Mesothelial cell of epicardium (in vitro differentiated cells): Measurements from ENCODE around the gene KSR1. TPM values are rescaled to one million over a fixed set of nuclear protein-coding genes. Genes with fewer than 3 reads are reported as not detected.

Experiments
- DNase-seq, 2 experiments: peaks; one replicate each; pipeline ENCODE4 v3.0.0; 2021; ENCODE audit warnings: low spot score in 2 of 2; ENCODE audit not compliant: unreplicated experiment in 2 of 2
- H3K27ac Mint-ChIP-seq: 2 replicates; pipeline ENCODE4 v1.8.0; 2021; ENCODE audit warnings: mixed read lengths
- H3K27me3 Mint-ChIP-seq: 2 replicates; pipeline ENCODE4 v1.8.0; 2021; ENCODE audit warnings: low read depth, mixed read lengths
- H3K36me3 Mint-ChIP-seq: 2 replicates; pipeline ENCODE4 v1.8.0; 2021; ENCODE audit warnings: mixed read lengths
- H3K4me1 Mint-ChIP-seq: 2 replicates; pipeline ENCODE4 v1.8.0; 2021; ENCODE audit warnings: mixed read lengths
- H3K4me3 Mint-ChIP-seq: 2 replicates; pipeline ENCODE4 v1.8.0; 2021; ENCODE audit warnings: mild to moderate bottlenecking, moderate library complexity, mixed read lengths
- H3K9me3 Mint-ChIP-seq: 2 replicates; pipeline ENCODE4 v1.8.0; 2021; ENCODE audit warnings: mixed read lengths
- total RNA-seq: library from RNA; stranded (reverse); gene quantifications from 3 replicates; pipeline ENCODE4 v1.2.1, GENCODE V29; 2021
- TF ChIP-seq, protein P1 (sequence below): fragments of 200-600 bp; sonication (generic); IDR thresholded peaks from one replicate; pipeline ENCODE4 v1.5.0; 2021; ENCODE audit warnings: antibody characterized with exemption; ENCODE audit not compliant: unreplicated experiment

Gene KSR1
- total RNA-seq, 1 donor from 2014 or later: 69.4 TPM

DNA sequence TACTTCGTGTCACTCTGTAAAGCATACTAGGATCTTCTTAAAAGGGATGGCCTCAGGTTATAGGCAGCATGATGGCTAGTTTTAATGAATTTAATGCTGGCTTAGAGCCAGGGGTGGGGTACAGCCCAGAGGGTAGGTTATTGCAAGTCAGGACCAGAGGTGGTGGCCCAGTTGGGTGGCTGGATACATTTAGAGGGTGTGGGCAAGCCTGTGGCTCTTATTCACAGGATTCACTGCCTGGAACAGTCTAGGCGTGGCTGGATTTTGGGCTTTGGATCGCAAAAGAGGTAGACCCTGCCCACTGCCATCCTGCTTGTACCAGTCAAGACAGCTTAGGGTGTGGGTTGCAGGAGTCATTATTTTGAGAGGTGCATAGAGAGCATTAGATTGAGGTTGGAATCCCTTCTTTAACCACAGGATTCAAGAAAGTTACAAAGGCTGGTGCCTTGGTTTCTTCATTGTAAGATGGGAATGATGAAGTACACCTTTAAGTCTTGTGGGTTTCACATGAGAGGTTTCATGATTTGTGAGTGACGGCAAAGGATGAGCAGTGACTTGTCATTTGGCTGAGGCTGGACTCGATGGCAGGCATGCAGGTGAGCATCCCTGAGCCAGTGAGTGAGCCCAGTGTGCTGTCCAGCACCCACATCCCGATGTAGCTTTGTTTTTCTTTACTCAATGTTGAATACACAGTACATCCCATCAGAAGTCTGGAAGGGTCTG is 85.2 kb downstream of the KSR1 start:
- peaks cover 23% of the 10 kb centered on the region for H3K4me1 Mint-ChIP-seq
- no peak for DNase-seq
- H3K9me3 Mint-ChIP-seq: no peaks in the 10 kb centered on the region
- H3K36me3 Mint-ChIP-seq: no peaks in the 10 kb centered on the region
- TF ChIP-seq, protein P1, sequence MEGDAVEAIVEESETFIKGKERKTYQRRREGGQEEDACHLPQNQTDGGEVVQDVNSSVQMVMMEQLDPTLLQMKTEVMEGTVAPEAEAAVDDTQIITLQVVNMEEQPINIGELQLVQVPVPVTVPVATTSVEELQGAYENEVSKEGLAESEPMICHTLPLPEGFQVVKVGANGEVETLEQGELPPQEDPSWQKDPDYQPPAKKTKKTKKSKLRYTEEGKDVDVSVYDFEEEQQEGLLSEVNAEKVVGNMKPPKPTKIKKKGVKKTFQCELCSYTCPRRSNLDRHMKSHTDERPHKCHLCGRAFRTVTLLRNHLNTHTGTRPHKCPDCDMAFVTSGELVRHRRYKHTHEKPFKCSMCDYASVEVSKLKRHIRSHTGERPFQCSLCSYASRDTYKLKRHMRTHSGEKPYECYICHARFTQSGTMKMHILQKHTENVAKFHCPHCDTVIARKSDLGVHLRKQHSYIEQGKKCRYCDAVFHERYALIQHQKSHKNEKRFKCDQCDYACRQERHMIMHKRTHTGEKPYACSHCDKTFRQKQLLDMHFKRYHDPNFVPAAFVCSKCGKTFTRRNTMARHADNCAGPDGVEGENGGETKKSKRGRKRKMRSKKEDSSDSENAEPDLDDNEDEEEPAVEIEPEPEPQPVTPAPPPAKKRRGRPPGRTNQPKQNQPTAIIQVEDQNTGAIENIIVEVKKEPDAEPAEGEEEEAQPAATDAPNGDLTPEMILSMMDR: no peak
- H3K27me3 Mint-ChIP-seq: no peaks in the 10 kb centered on the region
- no peak overlapping the region for H3K4me3 Mint-ChIP-seq
- no peak overlapping the region for H3K27ac Mint-ChIP-seq

DNA sequence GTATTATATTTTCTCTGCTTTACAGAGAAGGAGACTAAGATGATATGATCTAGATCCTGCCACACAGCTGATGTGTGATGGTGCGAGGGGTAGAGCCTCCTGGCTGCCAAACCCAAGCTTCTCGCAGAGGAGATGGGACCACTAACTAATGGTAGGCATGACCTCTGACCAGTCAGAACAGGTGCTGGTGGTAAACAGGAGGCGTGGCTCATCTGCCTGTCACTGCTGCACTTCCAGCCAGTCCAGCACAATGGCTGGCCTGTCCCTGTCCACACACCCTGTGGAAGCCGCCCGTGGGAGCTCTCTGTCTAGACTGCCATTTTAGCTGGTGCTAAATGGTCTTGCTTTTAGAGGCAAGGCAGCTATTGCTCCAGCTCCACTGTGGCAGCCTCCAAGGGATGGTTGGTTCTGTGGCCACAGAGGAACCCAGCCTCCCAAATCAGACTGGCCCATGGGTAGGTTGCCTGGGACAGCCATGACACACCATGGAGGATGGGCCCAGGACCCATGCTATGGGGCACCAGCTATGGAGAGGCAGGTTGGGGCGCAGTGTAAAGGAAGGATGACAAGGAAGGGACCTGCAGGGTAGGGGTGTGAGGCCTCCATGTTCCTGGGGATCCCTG is 86.7 kb downstream of the KSR1 start:
- no peaks in the 10 kb centered on the region for H3K27me3 Mint-ChIP-seq
- peaks cover 28% of the 10 kb centered on the region for H3K4me1 Mint-ChIP-seq
- no peaks in the 10 kb centered on the region for H3K9me3 Mint-ChIP-seq
- no peak overlapping the region for H3K4me3 Mint-ChIP-seq
- no peak overlapping the region for H3K27ac Mint-ChIP-seq
- TF ChIP-seq, protein P1: no peak
- DNase-seq: no peak
- H3K36me3 Mint-ChIP-seq: no peaks in the 10 kb centered on the region

DNA sequence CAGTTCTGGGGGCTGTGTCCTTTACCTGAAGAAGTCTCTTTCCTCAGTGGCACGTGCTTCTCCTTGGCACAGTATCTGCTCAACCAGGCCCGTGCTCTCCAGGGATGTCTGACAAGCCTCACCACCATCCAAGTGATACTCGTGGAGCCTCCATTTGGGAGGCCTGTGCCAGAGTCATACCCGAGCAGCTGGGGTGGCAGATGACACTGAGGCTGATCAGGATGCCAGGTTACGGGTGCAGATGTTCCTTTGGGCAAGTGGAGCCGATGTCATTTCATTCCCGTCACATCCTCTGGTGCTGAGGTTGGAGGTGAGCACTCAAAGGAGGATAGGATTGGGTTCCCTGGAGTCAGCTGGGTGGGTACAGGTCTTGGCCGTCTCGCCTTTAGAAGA is 87.2 kb downstream of the KSR1 start:
- H3K4me3 Mint-ChIP-seq: no peak overlapping the region
- peaks cover 28% of the 10 kb centered on the region for H3K4me1 Mint-ChIP-seq
- H3K27ac Mint-ChIP-seq: no peak overlapping the region
- no peaks in the 10 kb centered on the region for H3K36me3 Mint-ChIP-seq
- DNase-seq: no peak
- TF ChIP-seq, protein P1: no peak
- H3K27me3 Mint-ChIP-seq: no peaks in the 10 kb centered on the region
- no peaks in the 10 kb centered on the region for H3K9me3 Mint-ChIP-seq

DNA sequence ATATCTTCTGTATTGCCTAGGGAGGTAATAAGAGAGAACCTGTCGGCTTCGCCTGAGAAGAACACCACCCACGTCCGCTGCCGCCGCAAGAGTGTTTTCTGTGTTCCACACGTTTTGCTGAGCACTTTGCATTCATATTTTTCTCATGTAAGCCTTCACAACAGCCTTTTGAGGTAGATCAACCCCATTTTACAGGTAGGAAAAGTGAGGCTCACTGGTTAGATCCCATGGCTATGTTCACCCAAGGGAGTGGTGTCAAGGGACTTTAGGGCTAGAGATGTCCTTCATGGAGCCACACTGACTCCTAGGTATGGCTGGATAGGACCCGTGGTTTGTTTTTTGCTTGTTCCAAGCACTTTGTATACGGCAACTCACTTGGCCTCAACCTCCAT is 87.7 kb downstream of the KSR1 start:
- H3K27me3 Mint-ChIP-seq: no peaks in the 10 kb centered on the region
- H3K4me1 Mint-ChIP-seq: peaks cover 28% of the 10 kb centered on the region
- DNase-seq: no peak
- TF ChIP-seq, protein P1: no peak
- H3K9me3 Mint-ChIP-seq: no peaks in the 10 kb centered on the region
- no peak overlapping the region for H3K4me3 Mint-ChIP-seq
- H3K36me3 Mint-ChIP-seq: no peaks in the 10 kb centered on the region
- no peak overlapping the region for H3K27ac Mint-ChIP-seq

DNA sequence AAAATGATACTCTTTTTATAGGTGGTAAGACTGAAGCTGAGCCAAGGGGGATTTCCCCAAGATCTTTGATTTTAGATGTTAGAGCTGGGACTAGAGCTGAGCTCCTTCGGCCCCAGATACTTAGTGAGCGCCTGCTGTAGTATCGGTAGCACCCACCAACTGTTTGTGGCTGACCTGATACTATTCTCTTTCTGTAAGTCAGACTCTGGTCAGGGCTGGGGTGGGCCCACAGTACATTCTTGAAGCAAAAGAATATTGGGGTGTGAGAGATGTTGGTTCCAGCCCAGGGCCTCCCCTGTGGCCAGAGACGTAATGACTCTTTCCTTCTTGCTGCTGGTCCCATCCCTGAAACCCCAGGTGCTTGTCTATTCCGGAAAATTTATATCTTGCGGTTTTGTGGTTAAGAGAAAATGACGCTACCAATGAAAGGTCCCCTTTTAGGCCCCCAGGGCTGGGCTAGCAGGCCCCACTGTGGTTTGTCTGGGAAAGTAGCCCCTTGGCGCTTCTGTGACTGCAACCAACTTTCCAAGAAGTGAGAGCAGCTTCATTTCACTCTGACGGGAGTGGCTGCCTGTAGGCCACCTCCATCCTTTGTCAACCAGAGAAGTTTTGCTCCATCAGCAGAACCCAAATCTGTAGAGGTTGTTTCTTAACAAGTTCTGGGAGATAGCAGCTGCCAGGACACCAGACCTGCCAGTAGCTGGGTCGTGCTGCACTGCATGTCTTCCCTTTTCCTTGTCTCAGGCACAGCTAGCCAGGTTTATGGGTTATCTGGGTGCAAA is 88.3 kb downstream of the KSR1 start:
- TF ChIP-seq, protein P1: no peak
- Mint-ChIP-seq H3K9me3 (no peaks in the 10 kb centered on the region), H3K27me3 (no peaks in the 10 kb centered on the region), H3K36me3 (no peaks in the 10 kb centered on the region), H3K27ac (no peak overlapping the region), H3K4me1 (peaks cover 28% of the 10 kb centered on the region), H3K4me3 (no peak overlapping the region)
- DNase-seq: no peak
